ENCODE measurements around the gene NME7.
"Not testable (repeated sequence)": the region's sequence is repeated elsewhere in the genome, so short reads cannot be mapped to it uniquely, and the experiment has no call there.

NME7 gene

GRCh38 chr1:169340882-169341281, 26.7 kb downstream of the NME7 start:
- no peak for DNase-seq

- DNase-seq, result no peak
Measured at GRCh38 chr1:169339773-169340172, 27.8 kb downstream of the NME7 start.

DNA sequence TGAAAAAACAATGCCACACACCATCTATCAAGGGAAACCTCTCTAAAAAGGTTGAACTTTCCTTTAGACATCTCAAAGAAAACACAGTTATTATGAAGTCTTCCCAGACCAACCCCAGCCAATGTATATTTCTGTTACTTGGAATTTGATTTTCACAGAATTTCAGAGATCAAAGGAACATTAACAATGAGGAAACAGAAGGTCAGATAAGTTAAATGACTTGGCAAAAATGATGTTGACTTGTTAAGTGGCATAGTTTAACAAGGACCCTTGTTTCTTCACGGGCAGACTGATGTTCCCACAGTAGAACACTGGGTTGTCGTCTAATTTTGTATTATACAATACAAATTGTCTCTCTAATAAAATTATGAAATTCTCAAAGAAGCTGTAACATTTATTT, 29.0 kb downstream of the NME7 start:
- DNase-seq, result no peak

DNA sequence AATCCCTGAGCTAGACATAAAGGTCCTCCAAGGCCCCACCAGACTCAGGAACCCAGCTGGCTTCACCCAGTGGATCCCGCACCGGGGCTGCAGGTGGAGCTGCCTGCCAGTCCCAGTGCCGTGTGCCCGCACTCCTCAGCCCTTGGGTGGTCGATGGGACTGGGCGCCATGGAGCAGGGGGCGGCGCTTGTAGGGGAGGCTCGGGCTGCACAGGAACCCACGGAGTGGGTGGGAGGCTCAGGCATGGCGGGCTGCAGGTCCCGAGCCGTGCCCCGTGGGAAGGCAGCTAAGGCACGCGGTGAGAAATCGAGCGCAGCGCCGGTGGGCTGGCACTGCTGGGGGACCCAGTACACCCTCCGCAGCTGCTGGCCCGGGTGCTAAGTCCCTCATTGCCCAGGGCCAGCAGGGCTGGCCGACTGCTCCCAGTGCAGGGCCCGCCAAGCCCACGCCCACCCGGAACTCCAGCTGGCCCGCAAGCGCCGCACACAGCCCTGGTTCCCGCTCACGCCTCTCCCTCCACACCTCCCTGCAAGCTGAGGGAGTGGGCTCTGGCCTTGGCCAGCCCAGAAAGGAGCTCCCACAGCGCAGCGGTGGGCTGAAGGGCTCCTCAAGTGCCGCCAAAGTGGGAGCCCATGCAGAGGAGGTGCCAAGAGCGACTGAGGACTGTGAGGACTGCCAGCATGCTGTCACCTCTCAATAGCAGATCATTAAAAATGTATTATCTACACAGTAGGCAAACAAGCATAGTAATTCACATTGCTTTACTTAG, 30.5 kb downstream of the NME7 start:
- DNase-seq, result not testable (repeated sequence)

DNA sequence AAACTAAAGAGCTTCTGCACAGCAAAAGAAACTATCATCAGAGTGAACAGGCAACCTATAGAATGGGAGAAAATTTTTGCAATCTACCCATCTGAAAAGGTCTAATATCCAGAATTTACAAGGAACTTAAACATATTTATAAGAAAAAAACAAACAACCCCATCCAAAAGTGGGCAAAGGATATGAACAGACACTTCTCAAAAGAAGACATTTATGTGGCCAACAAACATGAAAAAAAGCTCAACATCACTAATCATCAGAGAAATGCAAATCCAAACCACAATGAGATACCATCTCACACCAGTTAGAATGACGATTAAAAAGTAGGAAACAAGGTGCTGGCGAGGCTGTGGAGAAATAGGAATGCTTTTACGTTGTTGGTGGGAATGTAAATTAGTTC, 32.9 kb downstream of the NME7 start:
- DNase-seq, result not testable (repeated sequence)

- DNase-seq, result no peak
Measured at GRCh38 chr1:169330927-169331326, 36.7 kb downstream of the NME7 start.

- no peak for DNase-seq
Measured at GRCh38 chr1:169329383-169329782, 38.2 kb downstream of the NME7 start.

DNA sequence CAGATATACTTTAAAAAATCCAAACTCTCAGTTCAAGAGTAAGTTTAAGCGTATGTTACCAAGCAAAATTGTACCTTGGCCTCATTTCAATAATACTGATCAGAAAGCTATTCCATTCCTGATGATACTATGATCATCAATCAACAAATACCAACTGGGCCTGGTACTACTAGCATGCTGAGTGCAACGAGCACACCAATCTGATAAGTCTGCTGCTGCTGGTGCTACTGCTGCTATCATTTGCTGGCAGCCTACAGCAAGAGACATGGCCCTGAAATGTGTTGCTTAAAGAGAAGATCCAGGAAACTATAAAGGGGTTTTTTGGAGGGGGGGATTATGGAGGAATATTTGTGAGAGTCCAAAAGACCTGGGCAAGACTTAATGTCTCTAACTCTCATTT, 39.7 kb downstream of the NME7 start:
- no peak for DNase-seq

DNA sequence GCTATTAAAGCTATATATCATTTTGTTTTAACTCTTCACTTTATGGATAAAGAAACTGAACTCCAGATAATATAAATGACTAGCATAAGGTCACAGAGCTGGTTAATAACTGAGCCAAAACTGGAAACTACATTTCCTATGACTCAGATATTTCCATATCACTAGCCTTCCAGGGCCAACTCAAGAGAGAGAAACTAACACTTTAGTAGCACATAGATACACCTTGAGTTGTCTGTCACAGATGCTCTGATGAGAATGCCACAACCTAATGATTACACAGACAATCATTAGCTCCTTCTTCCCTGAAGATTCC, 40.7 kb downstream of the NME7 start:
- DNase-seq, result no peak

DNA sequence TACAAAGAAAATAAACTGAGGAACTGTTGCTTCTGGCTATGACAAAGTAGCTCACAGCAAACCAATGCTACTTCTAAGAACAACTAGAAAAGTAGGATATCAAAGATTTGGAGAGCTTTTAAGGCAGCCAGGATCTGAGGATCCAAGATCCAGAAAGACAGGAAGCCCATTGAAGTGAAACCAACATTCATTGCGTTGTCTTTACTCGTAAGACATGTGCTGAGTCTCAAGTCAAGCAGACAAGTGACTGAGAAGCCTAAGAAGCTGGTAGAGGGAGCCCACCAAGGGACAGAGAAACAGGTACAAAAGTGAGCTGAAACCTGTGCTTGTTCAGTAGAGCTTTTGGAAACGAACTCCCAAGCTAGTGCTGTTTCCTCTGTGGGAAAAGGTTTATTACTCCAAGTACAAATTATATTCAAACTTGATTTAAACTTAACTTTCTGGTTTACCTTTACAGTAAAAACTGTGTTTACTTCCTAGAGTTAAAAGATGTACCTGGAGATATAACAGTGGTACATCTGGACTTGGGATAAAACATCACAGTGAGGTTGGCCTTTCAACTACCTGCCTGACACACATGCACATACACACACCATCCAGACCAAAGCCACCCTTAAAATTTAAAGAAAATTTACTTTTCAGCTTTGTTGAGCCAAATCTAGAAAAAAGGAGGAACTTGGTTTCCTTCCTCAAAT, 41.2 kb downstream of the NME7 start:
- no peak for DNase-seq

DNA sequence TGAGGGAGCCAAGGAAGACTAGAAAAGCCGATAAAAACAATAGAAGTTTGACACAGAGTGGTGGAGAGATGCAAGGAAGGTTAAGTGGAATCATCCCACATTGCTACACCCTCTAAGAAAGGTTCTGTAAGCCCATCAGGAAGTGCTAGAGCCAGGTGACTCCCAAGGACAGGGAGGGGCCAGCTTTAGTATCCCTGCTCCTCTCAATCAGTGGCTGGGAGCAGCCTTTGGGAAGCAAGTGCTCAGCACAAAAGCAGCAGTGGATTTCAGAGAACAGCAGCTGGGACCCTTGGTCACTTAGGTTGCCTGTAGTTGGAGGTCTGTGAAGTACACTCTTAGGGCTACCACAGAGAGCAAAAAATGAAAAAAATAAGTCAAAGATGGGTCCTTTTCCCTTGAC, 42.5 kb downstream of the NME7 start:
- no peak for DNase-seq

- no peak for DNase-seq
Measured at GRCh38 chr1:169322138-169322537, 45.5 kb downstream of the NME7 start.

DNA sequence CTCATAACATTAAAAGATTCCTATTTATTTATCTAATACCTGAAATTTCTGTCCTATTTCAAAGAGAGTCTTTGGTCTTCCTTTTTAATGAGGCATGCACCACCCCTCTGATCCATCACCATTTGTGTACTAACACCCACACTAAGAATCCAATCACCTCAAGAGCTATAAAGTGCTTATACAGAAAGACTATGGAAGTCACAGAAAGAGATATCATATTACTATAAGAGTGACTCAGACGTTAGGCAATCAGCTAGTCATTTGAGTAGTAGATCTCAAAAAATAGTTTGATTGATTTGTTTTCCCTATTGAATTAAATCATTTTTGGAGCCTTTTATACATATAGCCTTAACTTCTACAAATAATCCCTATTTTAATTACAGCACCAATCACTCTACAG, 46.1 kb downstream of the NME7 start:
- no peak for DNase-seq

GRCh38 chr1:169318536-169319244, 48.9 kb downstream of the NME7 start:
- no peak for DNase-seq

DNA sequence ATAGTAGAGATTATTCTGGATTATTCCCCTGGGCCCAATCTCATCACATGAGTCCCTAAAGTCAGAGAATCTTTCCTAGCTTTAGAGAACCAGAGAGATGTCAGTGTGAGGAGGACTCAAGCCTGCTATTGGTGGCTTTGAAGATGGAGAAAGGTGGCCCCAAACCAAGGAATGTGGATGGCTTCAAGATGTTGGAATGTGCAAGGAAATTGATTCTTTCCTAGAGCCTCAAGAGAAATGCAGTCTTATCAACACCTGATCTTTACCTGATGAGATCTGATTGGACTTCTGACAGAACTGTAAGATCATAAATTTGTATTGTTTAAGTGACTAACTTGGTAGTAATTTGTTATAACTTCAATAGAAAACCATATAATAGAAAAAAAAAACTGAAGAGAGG, 51.0 kb downstream of the NME7 start:
- no peak for DNase-seq

DNA sequence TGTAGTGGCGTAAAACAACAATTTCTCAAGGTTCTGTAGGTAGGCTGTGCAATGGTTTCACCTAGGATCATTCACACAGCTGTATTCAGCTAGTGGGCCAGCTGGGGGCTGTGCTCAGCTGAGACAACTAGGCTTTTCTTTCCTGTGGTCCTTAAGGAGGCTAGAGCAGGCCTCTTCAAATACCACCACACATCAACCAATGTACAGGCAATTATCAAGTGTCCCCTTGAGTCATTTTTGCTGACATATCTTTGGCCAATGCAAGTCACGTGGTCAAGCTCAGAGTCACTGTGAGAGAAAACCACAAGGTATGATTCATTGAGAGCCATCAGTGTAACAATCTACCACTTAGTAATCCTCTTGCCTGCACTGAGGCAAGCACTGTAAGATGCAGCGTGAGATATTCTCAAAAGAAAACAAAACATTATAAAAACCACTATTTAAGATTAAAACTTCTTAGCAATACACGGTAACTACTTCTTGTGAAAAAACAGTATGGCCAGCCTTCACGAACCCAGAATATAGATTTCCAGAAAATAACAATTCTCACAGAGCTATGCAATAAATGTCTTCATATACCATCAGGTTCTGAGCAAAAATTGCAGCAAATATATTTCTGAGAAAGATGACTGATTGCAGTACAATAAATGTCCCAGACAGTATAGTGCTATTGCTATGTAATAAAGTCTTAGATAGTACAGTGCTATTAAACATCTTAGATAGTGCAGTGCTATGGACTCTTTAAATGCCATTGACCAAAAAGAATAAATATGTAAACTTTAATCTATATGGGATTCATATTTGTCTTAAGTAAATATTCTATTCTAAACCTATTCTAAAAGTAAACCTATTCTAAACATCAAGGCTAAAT, 55.3 kb downstream of the NME7 start:
- peak; percentile 28 for DNase-seq

DNA sequence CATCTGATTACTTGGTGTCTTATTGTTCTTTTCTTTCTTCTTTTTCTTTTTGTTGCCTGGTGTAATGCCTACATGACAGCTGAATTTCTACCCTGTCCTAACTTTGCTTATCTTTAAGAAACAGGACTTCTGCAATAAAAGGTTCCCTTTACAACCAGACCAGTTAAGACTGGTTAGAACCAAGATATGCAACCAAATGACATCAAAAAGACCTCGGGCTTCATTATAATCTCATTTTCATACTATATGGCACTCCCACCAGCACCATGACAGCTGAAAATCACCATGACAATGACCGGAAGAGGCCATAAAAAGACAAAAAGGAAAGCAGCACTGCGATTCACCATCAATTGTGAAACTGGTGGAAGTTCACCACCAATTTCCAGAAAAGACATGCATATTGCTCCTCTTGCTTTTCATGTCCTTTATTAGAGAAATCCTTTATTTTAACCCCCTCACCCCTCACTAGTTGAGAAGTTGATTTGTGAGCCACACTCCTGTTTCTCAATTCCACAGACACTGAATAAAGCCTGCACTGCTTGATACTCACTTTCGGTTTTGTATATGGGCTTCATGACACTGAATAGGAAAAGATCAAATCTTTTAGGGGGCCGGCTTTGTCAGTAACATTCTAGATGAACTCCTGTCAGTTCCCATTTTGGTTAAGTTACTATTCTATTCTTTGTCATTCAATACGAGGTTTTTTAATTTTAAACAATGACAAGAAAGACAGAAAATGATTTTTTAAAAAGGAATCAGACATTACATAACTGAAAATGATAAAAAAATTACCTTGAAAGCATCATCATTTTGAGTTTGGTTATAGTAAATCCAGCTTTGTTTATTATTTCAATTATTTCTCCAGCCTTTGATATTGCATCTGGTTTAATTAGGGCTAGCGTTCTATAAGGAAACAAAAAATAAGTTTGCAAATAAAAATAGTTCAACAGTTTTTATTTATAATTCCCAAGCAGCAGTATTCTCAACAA, 58.1 kb downstream of the NME7 start:
- DNase-seq, result no peak

DNA sequence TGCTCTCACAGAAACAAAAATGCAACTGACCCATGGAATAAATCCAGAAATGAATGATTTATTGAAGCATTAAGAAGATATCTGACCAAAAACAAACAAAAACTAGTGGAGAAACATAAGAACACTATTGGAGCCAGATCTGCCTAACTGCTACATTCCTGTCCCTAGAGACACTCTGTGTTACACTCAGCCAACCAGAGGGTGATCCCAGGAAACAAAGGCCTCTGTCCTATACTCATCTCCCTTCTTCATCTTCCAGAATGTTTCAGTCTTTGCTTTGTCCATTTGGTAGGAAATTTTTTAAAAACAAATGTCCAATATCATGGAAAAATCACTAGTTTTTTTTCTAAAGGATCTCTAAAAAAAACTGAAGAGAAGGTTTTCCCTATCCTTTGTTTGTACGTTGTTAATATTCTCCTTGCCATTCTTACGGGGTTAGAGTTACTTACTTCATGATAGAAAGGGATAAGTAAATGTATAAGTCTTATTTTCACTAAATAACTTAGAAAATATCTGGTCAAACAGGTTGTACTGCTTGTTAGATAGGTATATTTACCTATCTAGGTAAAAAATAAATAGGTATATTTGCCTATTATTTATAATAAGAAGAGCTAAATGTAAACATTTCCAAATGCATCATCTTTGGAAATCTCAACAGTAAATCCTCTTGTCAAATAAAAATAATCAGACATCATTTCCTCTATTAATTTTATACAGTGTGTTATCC, 59.1 kb downstream of the NME7 start:
- no peak for DNase-seq

- DNase-seq, result no peak
Measured at GRCh38 chr1:169307176-169307575, 60.4 kb downstream of the NME7 start.

DNA sequence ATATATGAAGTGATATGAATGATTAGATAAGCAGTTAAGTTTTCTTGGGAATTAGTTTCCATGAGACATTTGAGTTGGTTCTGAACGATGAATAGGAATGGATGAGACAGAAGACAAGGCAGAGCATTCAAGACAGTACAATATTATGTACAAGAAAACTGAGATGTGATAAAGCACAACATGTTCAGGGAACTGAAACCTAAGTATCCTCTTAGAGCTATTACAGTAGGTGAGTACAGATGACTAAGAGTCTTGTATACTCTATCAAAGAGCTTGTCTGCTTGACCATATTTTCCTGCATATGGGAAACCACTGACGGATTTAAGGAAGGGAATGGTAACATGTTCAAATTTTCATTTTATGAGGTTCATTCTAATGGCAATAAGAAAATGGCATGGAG, 61.6 kb downstream of the NME7 start:
- DNase-seq, result no peak

DNA sequence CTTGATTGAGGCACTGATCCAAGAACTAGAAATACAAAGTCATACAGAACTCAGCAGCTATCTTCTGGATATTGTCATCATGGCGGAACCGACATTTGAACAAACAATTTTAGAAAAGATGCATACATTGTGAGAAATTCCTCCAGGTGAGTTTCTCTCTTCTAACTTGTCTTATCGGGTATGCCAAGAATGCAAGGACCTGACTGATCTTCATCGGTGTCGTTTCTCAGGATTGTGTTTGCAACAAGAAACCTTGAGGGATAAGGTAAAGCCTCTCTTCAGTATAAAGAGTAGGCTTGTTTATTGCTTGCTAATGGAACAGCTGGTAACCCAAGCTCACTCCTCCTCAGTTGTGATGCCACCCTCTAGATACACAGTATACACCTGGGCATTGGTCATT, 62.2 kb downstream of the NME7 start:
- DNase-seq, result no peak

Data from stimulated activated naive CD4-positive, alpha-beta T cell treated with Interleukin-2 at 50 U/mL for 16 hours (primary cell).